Panc1 (cell line): ENCODE data around the gene NUDT3.

Source experiments
- CTCF ChIP-seq: fragments of 450-650 bp; IDR thresholded peaks from 2 replicates; pipeline ENCODE4 v1.5.1; 2017; ENCODE audit warnings: mild to moderate bottlenecking
- POLR2AphosphoS5 ChIP-seq: IDR thresholded peaks from 2 replicates; pipeline ENCODE4 v1.6.1; 2012; ENCODE audit warnings: mild to moderate bottlenecking, low read depth, low read length, moderate library complexity
- TF ChIP-seq, protein P1 (sequence below), 2 experiments: IDR thresholded peaks; 2 replicates each; pipeline ENCODE4 v1.6.1; 2011 to 2012; ENCODE audit warnings: low read depth in 2 of 2, control low read depth in 1 of 2, low read length in 1 of 2, mild to moderate bottlenecking in 1 of 2, moderate library complexity in 1 of 2; ENCODE audit not compliant: insufficient read depth in 1 of 2

DNA sequence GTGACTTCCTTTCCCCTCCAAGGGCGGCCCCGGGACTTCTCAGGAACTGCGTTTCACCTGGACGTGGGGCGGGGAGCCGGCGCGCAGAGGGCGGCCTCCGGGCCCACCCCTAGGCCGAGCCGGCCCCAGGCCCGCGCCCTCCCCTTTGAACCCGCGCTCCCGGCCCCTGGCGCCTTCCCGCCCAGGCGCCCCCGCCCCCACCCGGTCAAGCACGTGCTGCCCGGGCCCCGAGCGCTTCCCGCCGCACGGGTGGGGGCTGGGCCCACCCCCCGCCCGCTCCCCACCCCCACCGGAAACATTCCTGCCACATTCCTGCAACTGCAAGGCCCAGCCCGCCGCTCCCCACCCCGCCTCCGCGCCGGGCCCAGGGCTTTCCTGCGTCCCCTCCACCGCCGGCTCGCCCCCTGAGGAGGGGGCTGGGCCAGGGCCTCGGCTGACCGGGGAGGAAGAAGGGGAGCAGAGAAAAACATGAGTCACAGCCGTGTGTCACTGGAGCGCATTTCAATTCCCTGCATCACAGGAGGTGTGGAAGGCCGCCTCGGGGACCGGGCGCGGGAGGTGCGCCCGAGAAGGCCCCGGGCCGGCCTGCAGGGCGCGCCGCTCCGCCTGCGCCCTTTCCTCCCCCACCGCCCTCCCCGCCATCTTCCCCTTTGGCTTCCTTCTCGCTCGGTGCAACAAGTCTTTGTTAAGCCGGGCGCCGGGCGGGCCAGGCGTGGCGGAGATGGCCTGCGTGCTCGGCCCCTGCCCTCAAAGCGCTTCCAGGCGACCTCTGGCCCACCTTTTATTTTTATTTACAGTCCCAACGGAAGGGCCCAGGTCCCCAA lies 156.9 kb downstream of the NUDT3 start:
- TF ChIP-seq CTCF (no peak), POLR2AphosphoS5 (no peak; the same call in none of the 2 replicates)
- TF ChIP-seq, protein P1, sequence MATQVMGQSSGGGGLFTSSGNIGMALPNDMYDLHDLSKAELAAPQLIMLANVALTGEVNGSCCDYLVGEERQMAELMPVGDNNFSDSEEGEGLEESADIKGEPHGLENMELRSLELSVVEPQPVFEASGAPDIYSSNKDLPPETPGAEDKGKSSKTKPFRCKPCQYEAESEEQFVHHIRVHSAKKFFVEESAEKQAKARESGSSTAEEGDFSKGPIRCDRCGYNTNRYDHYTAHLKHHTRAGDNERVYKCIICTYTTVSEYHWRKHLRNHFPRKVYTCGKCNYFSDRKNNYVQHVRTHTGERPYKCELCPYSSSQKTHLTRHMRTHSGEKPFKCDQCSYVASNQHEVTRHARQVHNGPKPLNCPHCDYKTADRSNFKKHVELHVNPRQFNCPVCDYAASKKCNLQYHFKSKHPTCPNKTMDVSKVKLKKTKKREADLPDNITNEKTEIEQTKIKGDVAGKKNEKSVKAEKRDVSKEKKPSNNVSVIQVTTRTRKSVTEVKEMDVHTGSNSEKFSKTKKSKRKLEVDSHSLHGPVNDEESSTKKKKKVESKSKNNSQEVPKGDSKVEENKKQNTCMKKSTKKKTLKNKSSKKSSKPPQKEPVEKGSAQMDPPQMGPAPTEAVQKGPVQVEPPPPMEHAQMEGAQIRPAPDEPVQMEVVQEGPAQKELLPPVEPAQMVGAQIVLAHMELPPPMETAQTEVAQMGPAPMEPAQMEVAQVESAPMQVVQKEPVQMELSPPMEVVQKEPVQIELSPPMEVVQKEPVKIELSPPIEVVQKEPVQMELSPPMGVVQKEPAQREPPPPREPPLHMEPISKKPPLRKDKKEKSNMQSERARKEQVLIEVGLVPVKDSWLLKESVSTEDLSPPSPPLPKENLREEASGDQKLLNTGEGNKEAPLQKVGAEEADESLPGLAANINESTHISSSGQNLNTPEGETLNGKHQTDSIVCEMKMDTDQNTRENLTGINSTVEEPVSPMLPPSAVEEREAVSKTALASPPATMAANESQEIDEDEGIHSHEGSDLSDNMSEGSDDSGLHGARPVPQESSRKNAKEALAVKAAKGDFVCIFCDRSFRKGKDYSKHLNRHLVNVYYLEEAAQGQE (IDR thresholded peaks at IDR 0.05; ENCODE audit: insufficient read depth in 1 of 2, low read depth in 2 of 2, low read length in 1 of 2) = no peak
